Measurements from ENCODE around the gene FAM174B.

- TF ChIP-seq CTCF (conservative IDR thresholded peaks at IDR 0.05 in 1 of 2, IDR thresholded peaks at IDR 0.05 in 1 of 2; ENCODE audit: extremely low read depth in 1 of 2, insufficient read depth in 1 of 2, low read depth in 1 of 2, low read length in 2 of 2) (no peak), EZH2 (IDR thresholded peaks at IDR 0.05; ENCODE audit: borderline replicate concordance, low read length) (no peak)
Observed at GRCh38 chr15:92661069-92661468, 5.5 kb upstream of the FAM174B start.
